ENCODE data around the gene FAM200B.
A peak's percentile ranks its signal among the peaks of the same experiment; 100 is the strongest.

The FAM200B gene

GRCh38 chr4:15695240-15695699 is 13.6 kb downstream of the FAM200B start:
- Mint-ChIP-seq H3K36me3 (ENCODE audit: low read depth) (no peaks in the 10 kb centered on the region), H3K4me1 (ENCODE audit: low read depth) (peaks cover 8% of the 10 kb centered on the region), H3K9me3 (no peaks in the 10 kb centered on the region), H3K27ac (no peak overlapping the region), H3K4me3 (no peak overlapping the region), H3K27me3 (ENCODE audit: low read depth) (peaks cover 12% of the 10 kb centered on the region)
- DNase-seq (ENCODE audit: low spot score), result no peak

DNA sequence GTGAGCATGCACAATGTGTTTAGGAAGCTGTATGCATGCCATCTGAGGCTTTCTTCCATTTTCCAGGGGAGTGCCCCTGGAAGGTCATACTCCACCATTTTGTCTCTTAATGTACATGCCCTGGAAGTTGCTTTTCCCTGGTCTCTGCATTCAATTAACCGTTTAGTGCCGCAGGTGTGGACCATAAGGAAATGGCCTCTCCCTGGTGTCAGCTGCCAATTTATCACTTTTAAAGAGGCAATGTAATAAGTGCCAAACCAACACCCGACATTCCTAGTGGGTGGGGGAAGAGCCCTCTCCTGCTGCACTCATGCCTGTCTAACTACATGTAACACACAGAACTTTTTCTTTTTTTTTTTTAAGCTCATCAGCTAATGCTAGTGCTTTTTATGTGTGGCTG is 14.1 kb downstream of the FAM200B start:
- Mint-ChIP-seq H3K4me3 (no peak overlapping the region), H3K27me3 (ENCODE audit: low read depth) (peaks cover 14% of the 10 kb centered on the region), H3K4me1 (ENCODE audit: low read depth) (peaks cover 8% of the 10 kb centered on the region), H3K9me3 (no peaks in the 10 kb centered on the region), H3K27ac (no peak overlapping the region), H3K36me3 (ENCODE audit: low read depth) (no peaks in the 10 kb centered on the region)
- DNase-seq (ENCODE audit: low spot score), result no peak

GRCh38 chr4:15696866-15697265 is 15.2 kb downstream of the FAM200B start:
- no peak overlapping the region for H3K4me3 Mint-ChIP-seq
- peaks cover 16% of the 10 kb centered on the region for H3K27me3 Mint-ChIP-seq (ENCODE audit: low read depth)
- H3K36me3 Mint-ChIP-seq (ENCODE audit: low read depth), result no peaks in the 10 kb centered on the region
- peak overlapping the region; percentile 4 for H3K27ac Mint-ChIP-seq
- no peaks in the 10 kb centered on the region for H3K9me3 Mint-ChIP-seq
- peaks cover 8% of the 10 kb centered on the region for H3K4me1 Mint-ChIP-seq (ENCODE audit: low read depth)
- DNase-seq (ENCODE audit: low spot score), result no peak

DNA sequence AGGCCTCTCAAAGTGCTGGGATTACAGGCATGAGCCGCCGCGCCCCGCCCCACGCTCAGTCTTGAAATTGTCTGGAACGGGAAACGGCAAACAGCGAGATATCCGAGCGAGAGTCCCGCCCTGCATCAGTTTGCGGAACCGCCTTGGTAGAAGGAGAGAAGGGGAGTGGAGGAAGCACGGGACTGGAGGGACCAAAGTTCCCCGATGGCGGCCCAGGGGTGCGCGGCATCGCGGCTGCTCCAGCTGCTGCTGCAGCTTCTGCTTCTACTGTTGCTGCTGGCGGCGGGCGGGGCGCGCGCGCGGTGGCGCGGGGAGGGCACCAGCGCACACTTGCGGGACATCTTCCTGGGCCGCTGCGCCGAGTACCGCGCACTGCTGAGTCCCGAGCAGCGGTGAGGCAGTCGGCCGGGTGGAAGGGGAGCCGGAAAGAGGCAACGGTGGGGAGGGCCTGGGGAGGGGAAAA is 21.3 kb downstream of the FAM200B start, which contains the start of gene BST1:
BST1 (plus strand) TSS at position 125 of the 463 bp plus-strand sequence; CDS start at position 205, 80 bp downstream.
- H3K27ac Mint-ChIP-seq, result peak within 1 kb of the TSS; percentile 58
- H3K27me3 Mint-ChIP-seq (ENCODE audit: low read depth), result peaks cover 19% of the 10 kb centered on the region
- DNase-seq (ENCODE audit: low spot score), result peak; percentile 43
- peaks cover 2% of the 10 kb centered on the region for H3K4me1 Mint-ChIP-seq (ENCODE audit: low read depth)
- H3K36me3 Mint-ChIP-seq (ENCODE audit: low read depth), result peaks cover 2% of the 10 kb centered on the region
- no peaks in the 10 kb centered on the region for H3K9me3 Mint-ChIP-seq
- peak within 1 kb of the TSS; percentile 88 for H3K4me3 Mint-ChIP-seq

DNA sequence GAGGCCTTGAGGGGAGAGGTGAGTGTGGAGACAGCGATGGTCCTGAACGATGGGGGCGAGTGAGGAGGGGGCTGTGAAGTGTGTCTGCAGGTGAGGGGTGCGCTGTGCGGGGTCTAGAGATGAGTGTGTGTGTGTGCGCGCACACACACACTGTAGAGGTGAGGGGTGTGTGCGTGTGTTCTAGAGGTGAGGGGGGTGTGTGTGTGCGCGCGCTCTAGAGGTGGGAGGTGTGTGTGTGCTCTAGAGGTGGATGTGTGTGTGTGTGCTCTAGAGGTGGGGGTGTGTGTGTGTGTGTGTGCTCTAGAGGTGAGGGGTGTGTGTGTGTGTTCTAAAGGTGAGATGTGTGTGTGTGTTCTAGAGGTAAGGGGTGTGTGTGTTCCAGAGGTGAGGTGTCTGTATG is 21.8 kb downstream of the FAM200B start:
- peak overlapping the region; percentile 6 for H3K27ac Mint-ChIP-seq

GRCh38 chr4:15704129-15704528 is 22.5 kb downstream of the FAM200B start:
- Mint-ChIP-seq H3K4me1 (ENCODE audit: low read depth) (peaks cover 2% of the 10 kb centered on the region), H3K4me3 (peak overlapping the region; percentile 88), H3K27me3 (ENCODE audit: low read depth) (peaks cover 15% of the 10 kb centered on the region), H3K27ac (no peak overlapping the region), H3K36me3 (ENCODE audit: low read depth) (peaks cover 2% of the 10 kb centered on the region), H3K9me3 (no peaks in the 10 kb centered on the region)
- DNase-seq (ENCODE audit: low spot score), result no peak

More for the DNA sequence above, 21.8 kb downstream of the FAM200B start:
- Mint-ChIP-seq H3K4me1 (ENCODE audit: low read depth) (peaks cover 2% of the 10 kb centered on the region), H3K36me3 (ENCODE audit: low read depth) (peaks cover 2% of the 10 kb centered on the region), H3K4me3 (peak overlapping the region; percentile 88), H3K9me3 (no peaks in the 10 kb centered on the region), H3K27me3 (ENCODE audit: low read depth) (peaks cover 15% of the 10 kb centered on the region)
- no peak for DNase-seq (ENCODE audit: low spot score)

DNA sequence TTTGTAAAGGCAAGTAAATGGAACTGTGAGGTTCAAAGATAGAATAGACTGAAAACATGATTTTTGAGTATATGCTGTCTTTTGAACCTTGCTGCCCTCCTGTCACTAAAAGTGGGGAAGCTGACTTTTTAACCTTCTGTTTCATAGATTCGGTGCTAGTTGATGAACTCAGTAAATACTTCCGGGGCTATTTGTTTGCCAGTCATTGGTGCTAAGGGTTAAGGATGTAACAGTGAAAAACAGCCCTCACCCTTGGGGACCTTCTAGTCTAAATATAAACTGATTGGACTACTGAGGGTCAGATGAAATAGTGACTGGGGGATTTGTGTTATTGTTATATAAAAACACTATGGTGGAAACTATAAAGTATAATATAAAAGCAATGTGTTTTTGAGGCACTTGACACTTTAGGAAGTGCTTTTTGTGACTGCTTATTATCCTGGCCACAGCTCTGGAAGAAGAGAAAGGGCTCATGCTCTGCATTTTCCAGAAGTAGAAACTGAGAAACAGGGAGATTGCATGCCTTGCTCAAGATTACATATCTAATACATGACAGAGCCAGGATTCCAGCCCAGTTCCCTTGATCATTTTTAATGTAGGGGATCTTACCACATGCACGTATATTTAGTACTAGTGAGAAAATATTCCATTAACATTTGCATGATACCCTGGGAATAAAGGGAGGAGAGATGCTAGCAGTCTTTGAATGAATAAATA is 25.2 kb downstream of the FAM200B start:
- Mint-ChIP-seq H3K4me3 (no peak overlapping the region), H3K4me1 (ENCODE audit: low read depth) (peaks cover 2% of the 10 kb centered on the region)

DNA sequence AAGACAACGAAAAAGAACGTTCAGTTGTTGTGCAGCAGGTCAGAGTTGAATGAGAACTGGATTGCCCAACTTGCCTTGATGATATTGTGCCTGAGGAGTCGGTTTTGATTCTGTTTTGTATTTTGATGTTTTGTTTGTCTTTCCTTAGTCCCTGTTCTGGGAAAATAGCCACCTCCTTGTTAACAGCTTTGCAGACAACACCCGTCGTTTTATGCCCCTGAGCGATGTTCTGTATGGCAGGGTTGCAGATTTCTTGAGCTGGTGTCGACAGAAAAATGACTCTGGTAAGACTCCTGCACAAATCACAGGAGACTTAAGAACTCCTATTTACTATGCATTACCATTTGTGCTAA is 25.7 kb downstream of the FAM200B start:
- Mint-ChIP-seq H3K36me3 (ENCODE audit: low read depth) (peaks cover 2% of the 10 kb centered on the region), H3K4me3 (no peak overlapping the region), H3K27ac (no peak overlapping the region), H3K9me3 (no peaks in the 10 kb centered on the region), H3K4me1 (ENCODE audit: low read depth) (peaks cover 2% of the 10 kb centered on the region), H3K27me3 (ENCODE audit: low read depth) (peaks cover 7% of the 10 kb centered on the region)
- no peak for DNase-seq (ENCODE audit: low spot score)

More for the DNA sequence above, 25.2 kb downstream of the FAM200B start:
- no peak for DNase-seq (ENCODE audit: low spot score)
- Mint-ChIP-seq H3K27me3 (ENCODE audit: low read depth) (peaks cover 7% of the 10 kb centered on the region), H3K9me3 (no peaks in the 10 kb centered on the region), H3K27ac (no peak overlapping the region), H3K36me3 (ENCODE audit: low read depth) (peaks cover 2% of the 10 kb centered on the region)

DNA sequence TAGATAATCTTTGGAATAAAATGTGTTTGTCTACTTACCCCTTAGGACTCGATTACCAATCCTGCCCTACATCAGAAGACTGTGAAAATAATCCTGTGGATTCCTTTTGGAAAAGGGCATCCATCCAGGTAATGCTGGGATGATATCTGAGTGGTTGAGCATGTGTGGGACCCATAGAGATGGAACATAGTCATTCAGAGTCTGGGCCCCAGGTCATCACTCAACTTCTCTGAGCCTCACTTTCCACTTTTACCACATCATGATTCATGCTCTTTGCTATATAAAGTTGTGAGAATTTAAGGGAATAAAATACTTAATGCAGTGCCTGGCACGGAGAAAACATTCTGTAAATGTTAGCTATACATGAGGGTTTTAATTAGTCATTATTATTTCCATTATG is 30.1 kb downstream of the FAM200B start:
- peaks cover 4% of the 10 kb centered on the region for H3K27me3 Mint-ChIP-seq (ENCODE audit: low read depth)
- H3K27ac Mint-ChIP-seq, result no peak overlapping the region
- no peak overlapping the region for H3K4me3 Mint-ChIP-seq
- DNase-seq (ENCODE audit: low spot score), result no peak
- no peaks in the 10 kb centered on the region for H3K9me3 Mint-ChIP-seq
- no peaks in the 10 kb centered on the region for H3K36me3 Mint-ChIP-seq (ENCODE audit: low read depth)
- H3K4me1 Mint-ChIP-seq (ENCODE audit: low read depth), result no peaks in the 10 kb centered on the region

DNA sequence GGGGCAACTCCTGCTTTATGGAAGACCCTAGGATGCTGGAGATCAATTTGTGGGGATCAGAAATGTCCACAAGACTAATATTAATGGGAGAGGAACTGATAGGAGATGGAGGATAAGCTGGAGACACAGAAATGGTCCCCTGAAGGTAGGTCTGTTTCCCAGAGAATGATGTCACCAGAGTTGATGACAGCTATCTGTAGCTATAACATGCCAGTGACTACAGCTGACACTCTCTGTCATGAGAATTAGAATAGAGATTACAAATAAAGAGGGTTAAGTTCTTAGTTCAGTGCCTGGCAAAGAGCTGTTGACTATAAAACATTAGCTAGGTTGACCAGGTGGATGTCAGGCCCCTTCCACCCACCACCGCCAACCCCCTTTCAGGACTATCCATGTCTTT is 30.6 kb downstream of the FAM200B start:
- Mint-ChIP-seq H3K27me3 (ENCODE audit: low read depth) (peaks cover 4% of the 10 kb centered on the region), H3K27ac (no peak overlapping the region), H3K9me3 (no peaks in the 10 kb centered on the region), H3K4me3 (no peak overlapping the region), H3K4me1 (ENCODE audit: low read depth) (no peaks in the 10 kb centered on the region), H3K36me3 (ENCODE audit: low read depth) (no peaks in the 10 kb centered on the region)
- DNase-seq (ENCODE audit: low spot score), result no peak

- DNase-seq (ENCODE audit: low spot score), result no peak
- no peak overlapping the region for H3K4me3 Mint-ChIP-seq
- no peak overlapping the region for H3K27ac Mint-ChIP-seq
- no peaks in the 10 kb centered on the region for H3K36me3 Mint-ChIP-seq (ENCODE audit: low read depth)
- H3K9me3 Mint-ChIP-seq, result no peaks in the 10 kb centered on the region
- peaks cover 4% of the 10 kb centered on the region for H3K27me3 Mint-ChIP-seq (ENCODE audit: low read depth)
- H3K4me1 Mint-ChIP-seq (ENCODE audit: low read depth), result no peaks in the 10 kb centered on the region
Observed at GRCh38 chr4:15714141-15714540, 32.5 kb downstream of the FAM200B start.

DNA sequence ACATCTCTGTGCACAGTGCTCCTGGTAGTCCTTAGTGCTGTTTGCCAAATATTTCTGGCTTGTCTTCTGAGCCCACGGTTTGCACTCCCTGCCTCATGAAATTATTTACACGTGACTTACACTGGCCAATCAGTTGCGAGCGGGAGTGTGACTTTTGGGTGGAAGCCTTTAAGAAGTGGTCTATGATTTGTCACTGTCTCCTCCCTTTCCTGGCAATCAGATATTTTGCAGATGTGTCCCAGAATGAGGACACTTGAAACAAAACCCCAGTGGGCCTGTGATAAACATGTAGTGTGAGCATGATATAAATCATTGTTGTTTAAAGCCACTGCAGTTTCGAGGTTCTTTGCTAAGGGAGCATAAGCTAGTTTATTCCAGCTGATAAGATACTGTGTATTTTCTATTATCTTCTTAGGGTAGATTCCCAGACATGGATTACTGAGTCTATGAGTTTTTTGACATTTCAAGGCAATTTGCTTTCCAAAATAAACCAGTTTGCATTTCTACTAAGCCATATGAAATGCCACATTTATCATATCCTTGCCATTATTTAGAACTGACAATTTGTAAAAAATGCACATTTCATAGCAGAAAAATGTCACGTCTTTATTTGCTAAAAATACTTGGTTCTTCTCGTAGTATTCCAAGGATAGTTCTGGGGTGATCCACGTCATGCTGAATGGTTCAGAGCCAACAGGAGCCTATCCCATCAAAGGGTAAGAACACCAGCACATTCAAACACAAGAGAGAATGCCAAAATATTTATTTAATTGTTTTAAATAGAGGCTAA is 33.2 kb downstream of the FAM200B start:
- Mint-ChIP-seq H3K27me3 (ENCODE audit: low read depth) (peaks cover 4% of the 10 kb centered on the region), H3K27ac (no peak overlapping the region), H3K36me3 (ENCODE audit: low read depth) (no peaks in the 10 kb centered on the region), H3K4me3 (no peak overlapping the region), H3K9me3 (no peaks in the 10 kb centered on the region), H3K4me1 (ENCODE audit: low read depth) (no peaks in the 10 kb centered on the region)
- DNase-seq (ENCODE audit: low spot score), result no peak

GRCh38 chr4:15716115-15716514 is 34.5 kb downstream of the FAM200B start:
- Mint-ChIP-seq H3K9me3 (no peaks in the 10 kb centered on the region), H3K4me3 (no peak overlapping the region), H3K27me3 (ENCODE audit: low read depth) (peaks cover 4% of the 10 kb centered on the region), H3K4me1 (ENCODE audit: low read depth) (no peaks in the 10 kb centered on the region), H3K36me3 (ENCODE audit: low read depth) (no peaks in the 10 kb centered on the region), H3K27ac (no peak overlapping the region)
- no peak for DNase-seq (ENCODE audit: low spot score)

GRCh38 chr4:15717086-15717485 is 35.5 kb downstream of the FAM200B start:
- H3K36me3 Mint-ChIP-seq (ENCODE audit: low read depth), result no peaks in the 10 kb centered on the region
- H3K4me1 Mint-ChIP-seq (ENCODE audit: low read depth), result no peaks in the 10 kb centered on the region
- H3K9me3 Mint-ChIP-seq, result no peaks in the 10 kb centered on the region
- no peak overlapping the region for H3K27ac Mint-ChIP-seq
- no peak overlapping the region for H3K4me3 Mint-ChIP-seq
- DNase-seq (ENCODE audit: low spot score), result no peak
- H3K27me3 Mint-ChIP-seq (ENCODE audit: low read depth), result peaks cover 2% of the 10 kb centered on the region
